GM12801 (cell line): ENCODE results near the gene KAT2A.

Experiments used
- CTCF ChIP-seq: IDR thresholded peaks from one replicate; pipeline ENCODE4 v1.5.1; 2011; ENCODE audit warnings: control low read depth; ENCODE audit not compliant: insufficient read length; ENCODE audit errors: extremely low read depth

KAT2A gene

DNA sequence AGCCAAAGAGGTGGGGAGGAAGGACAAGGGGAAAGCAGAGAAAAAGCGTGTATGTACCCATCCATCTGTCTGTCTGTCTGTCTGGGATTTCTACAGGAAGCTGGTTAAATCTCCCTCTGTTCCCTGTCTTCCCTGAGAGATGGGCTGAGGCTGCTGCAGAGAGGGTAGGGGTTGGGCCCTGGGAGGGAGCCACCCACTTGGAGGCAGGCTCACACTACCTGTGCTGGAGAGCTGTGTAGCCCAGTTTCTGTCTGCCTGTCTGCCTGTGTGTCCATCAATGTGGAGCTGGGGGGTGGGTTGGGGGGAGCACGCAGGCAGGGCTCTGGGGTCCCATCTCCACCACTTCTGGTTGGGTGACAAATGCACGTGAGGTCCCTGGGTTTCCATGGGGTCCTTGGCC lies 52.2 kb downstream of the KAT2A start:
- TF ChIP-seq CTCF: no peak

- TF ChIP-seq CTCF: no peak
These were observed 53.6 kb downstream of the KAT2A start for GRCh38 chr17:42067371-42068091.

DNA sequence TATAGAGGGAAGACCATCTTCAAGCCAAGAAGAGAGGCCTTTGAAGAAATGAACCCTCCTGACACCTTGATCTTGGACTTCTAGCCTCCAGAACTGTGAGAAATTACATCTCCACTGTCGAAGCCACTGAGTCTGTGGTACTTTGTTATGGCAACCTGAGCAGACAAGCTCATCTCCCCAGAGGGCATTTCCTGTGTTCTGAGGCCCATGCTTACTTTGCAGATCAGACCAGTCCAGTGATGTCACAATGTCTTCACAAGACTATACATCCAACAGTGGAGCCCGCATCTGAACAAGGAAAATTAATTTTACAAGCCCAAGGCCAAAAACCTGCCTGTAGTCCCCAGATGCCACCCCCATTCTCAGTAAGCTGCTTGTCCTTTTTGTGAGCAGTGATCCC lies 56.0 kb downstream of the KAT2A start:
- TF ChIP-seq CTCF: no peak
